Neutrophil (primary cell): ENCODE data around the gene KIF26A.

Source experiments
- H3K27ac ChIP-seq: fragments of 200-600 bp; sonication (generic); 2 replicates; pipeline ENCODE4 v1.5.1; 2016; ENCODE audit warnings: mild to moderate bottlenecking, moderate library complexity
- H3K27me3 ChIP-seq: fragments of 200-600 bp; sonication (generic); 2 replicates; pipeline ENCODE4 v1.6.0; 2016; ENCODE audit warnings: mild to moderate bottlenecking
- H3K36me3 ChIP-seq: fragments of 200-600 bp; sonication (generic); 2 replicates; pipeline ENCODE4 v1.5.1; 2017
- H3K4me1 ChIP-seq, 2 experiments: fragments of 200-600 bp in 1 of 2; sonication (generic) in 1 of 2; 1 replicate in 1 of 2; 2 replicates in 1 of 2; pipeline versions ENCODE4 v1.5.1 to v1.6.1; 2013 to 2016; ENCODE audit warnings: low read depth in 1 of 2, low read length in 1 of 2, mild to moderate bottlenecking in 1 of 2, moderate library complexity in 1 of 2; ENCODE audit not compliant: control insufficient read depth in 1 of 2, insufficient read depth in 1 of 2
- H3K4me3 ChIP-seq, 2 experiments: fragments of 200-600 bp in 1 of 2; sonication (generic) in 1 of 2; 1 replicate in 1 of 2; 2 replicates in 1 of 2; pipeline ENCODE4 v1.5.1; 2013 to 2016; ENCODE audit warnings: low read depth in 1 of 2, low read length in 1 of 2, mild to moderate bottlenecking in 1 of 2, moderate library complexity in 1 of 2
- H3K9me3 ChIP-seq: fragments of 200-600 bp; sonication (generic); 2 replicates; pipeline ENCODE4 v1.5.1; 2016
- TF ChIP-seq, protein P1 (sequence below): fragments of 200-600 bp; sonication (generic); IDR thresholded peaks from 2 replicates; pipeline ENCODE4 v1.5.1; 2016; ENCODE audit warnings: antibody characterized with exemption

KIF26A gene

DNA sequence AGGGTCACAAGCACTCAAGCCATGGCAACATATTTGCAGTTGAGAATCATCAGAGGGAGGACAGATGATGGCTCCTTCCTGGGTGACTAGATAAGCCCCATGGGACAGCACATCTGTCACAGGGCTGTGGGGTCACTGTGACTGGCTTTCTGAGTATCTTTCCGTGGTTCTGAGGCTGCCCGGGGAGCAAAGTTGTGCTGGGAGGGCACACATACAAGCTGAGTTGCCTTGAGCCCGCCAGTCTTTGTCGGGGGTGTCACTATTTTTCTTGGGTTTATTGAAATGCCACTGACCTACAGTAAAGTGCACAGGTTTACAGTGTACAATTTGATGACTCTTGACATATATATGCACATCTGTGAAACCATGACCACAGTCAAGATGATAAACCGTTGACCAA, 17.2 kb upstream of the KIF26A start:
- no peak overlapping the region for H3K27ac ChIP-seq
- H3K36me3 ChIP-seq, result no peaks in the 10 kb centered on the region

DNA sequence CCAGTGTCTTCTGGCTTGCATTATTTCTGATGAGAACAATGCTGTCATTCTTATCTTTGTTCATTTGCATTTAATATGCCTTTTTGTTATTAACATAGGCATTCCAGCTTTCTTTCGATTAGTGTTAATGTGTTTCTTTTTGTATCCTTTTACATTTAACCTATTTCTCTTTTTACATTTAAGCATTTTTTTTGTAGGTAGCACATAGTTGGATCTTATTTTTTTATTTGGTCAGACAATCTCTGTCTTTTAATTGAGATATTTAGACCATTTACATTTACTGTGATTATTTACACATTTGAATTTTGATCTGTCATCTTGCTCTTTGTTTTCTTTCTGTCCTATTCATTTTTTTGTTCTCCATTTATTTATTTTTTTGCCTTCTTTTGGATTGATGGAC, 14.5 kb upstream of the KIF26A start:
- Histone ChIP-seq H3K27ac (no peak overlapping the region), H3K9me3 (no peaks in the 10 kb centered on the region), H3K36me3 (no peaks in the 10 kb centered on the region), H3K4me3 (no peak overlapping the region), H3K4me1 (no peaks in the 10 kb centered on the region), H3K27me3 (peaks cover 51% of the 10 kb centered on the region)
- TF ChIP-seq, protein P1, sequence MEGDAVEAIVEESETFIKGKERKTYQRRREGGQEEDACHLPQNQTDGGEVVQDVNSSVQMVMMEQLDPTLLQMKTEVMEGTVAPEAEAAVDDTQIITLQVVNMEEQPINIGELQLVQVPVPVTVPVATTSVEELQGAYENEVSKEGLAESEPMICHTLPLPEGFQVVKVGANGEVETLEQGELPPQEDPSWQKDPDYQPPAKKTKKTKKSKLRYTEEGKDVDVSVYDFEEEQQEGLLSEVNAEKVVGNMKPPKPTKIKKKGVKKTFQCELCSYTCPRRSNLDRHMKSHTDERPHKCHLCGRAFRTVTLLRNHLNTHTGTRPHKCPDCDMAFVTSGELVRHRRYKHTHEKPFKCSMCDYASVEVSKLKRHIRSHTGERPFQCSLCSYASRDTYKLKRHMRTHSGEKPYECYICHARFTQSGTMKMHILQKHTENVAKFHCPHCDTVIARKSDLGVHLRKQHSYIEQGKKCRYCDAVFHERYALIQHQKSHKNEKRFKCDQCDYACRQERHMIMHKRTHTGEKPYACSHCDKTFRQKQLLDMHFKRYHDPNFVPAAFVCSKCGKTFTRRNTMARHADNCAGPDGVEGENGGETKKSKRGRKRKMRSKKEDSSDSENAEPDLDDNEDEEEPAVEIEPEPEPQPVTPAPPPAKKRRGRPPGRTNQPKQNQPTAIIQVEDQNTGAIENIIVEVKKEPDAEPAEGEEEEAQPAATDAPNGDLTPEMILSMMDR, result no peak

More for the DNA sequence above, 17.2 kb upstream of the KIF26A start:
- Histone ChIP-seq H3K27me3 (peaks cover 72% of the 10 kb centered on the region), H3K9me3 (no peaks in the 10 kb centered on the region), H3K4me3 (no peak overlapping the region), H3K4me1 (no peaks in the 10 kb centered on the region)
- TF ChIP-seq, protein P1, result no peak

DNA sequence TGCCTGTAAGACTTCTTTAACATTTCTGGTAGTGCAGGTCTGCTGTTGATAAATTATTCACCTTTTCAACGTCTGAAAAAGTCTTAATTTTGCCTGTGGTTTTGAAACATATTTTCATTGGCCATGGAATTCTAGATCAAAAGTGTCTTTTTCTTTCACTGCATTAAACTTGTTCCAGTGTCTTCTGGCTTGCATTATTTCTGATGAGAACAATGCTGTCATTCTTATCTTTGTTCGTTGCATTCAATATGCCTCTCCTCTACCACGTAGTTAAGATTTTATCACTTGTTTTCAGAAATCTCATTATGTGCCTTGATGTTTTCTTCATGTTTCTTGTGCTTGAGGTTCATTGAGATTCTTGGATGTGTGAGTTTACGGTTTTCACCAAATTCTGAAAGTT, 13.4 kb upstream of the KIF26A start:
- TF ChIP-seq, protein P1, result no peak
- no peak overlapping the region for H3K4me3 ChIP-seq
- H3K4me1 ChIP-seq, result no peaks in the 10 kb centered on the region
- H3K9me3 ChIP-seq, result no peaks in the 10 kb centered on the region
- no peak overlapping the region for H3K27ac ChIP-seq
- H3K27me3 ChIP-seq, result peaks cover 40% of the 10 kb centered on the region
- no peaks in the 10 kb centered on the region for H3K36me3 ChIP-seq

DNA sequence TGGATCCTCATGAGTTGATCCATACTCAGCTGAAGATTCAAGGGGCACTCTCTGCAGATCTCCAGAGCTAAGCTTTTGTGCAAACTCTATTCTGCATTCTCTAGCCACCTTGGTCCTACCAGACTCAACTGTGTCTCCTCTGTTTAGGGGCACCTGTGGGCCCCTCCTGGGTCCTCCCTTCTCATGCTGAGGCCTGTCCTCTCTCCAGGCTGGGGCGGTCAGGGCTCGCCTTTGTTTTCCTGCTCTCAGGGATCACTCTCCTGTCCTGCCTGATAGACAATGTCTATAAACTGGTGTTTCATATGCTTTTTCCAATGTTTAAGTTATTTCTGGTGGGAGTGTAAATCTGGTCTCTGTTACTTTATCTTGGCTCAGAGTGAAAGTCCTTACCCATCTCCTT, 11.6 kb upstream of the KIF26A start:
- Histone ChIP-seq H3K4me3 (no peak overlapping the region), H3K9me3 (no peaks in the 10 kb centered on the region), H3K4me1 (no peaks in the 10 kb centered on the region), H3K36me3 (no peaks in the 10 kb centered on the region), H3K27me3 (peaks cover 30% of the 10 kb centered on the region), H3K27ac (no peak overlapping the region)
- TF ChIP-seq, protein P1, result no peak

DNA sequence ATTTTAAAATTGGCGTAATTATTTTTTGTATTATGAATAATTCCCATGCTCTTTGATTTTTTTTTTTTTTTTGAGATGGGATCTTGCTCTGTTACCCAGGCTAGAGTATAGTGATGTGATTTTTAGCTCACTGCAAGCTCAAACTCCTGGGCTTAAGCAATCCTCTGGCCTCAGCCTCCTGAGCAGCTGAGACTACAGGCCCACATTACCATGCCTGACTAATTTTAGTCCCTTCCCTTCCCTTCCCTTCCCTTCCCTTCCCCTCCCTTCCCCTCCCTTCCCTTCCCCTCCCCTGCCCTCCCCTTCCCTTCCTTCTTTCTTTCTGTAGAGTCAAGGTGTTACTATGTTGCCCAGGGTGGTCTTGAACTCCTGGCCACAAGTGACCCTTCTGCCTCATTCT, 9.4 kb upstream of the KIF26A start:
- Histone ChIP-seq H3K9me3 (no peaks in the 10 kb centered on the region), H3K27me3 (peaks cover 36% of the 10 kb centered on the region), H3K36me3 (no peaks in the 10 kb centered on the region), H3K27ac (no peak overlapping the region), H3K4me3 (no peak overlapping the region), H3K4me1 (no peaks in the 10 kb centered on the region)
- TF ChIP-seq, protein P1, result no peak

DNA sequence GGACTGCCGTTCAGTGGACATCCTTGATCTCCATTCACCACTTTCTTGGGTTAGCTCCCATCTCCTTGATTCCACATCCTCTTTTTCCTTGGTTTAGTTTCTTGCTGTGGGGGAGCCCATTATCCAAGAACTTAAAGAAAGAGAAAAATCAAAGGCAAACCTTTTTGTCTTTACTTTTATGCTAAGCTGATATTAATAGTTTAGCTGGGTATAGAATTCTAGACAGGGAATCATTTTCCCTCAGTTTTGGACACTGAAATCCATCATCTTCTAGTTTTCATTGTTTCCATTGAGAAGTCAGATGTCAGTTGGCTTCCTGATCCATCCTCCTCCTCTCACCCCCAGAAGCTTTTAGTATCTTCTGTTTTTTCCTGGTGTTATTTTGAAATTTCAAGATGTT, 8.8 kb upstream of the KIF26A start:
- Histone ChIP-seq H3K9me3 (no peaks in the 10 kb centered on the region), H3K36me3 (no peaks in the 10 kb centered on the region), H3K27ac (no peak overlapping the region), H3K27me3 (peaks cover 42% of the 10 kb centered on the region), H3K4me3 (no peak overlapping the region), H3K4me1 (no peaks in the 10 kb centered on the region)
- TF ChIP-seq, protein P1, result no peak
